Articular chondrocyte of knee joint (primary cell): ENCODE data around the gene BBS5. TPM values are rescaled to one million over a fixed set of nuclear protein-coding genes. Genes with fewer than 3 reads are reported as not detected.

Experiments used
- total RNA-seq: library from RNA; depleted of rRNA; stranded (reverse); fragments of >200 nt; gene quantifications from 2 replicates; pipeline ENCODE4 v1.2.3, GENCODE V29; 2012

The BBS5 gene
- 8.5 and 9.0 TPM in 2 replicates for total RNA-seq

GRCh38 chr2:169479257-169480078 lies at the start of gene BBS5:
Gene BBS5 (plus strand): TSS chr2:169479494. CDS start chr2:169479554, 60 bp downstream.

GRCh38 chr2:169509298-169509885 lies 30.1 kb downstream of the BBS5 start, which contains the start of gene KLHL41:
Gene KLHL41 (plus strand): TSS chr2:169509702. CDS start chr2:169509779, 77 bp downstream.

Other genes with a start within 250 kb of the BBS5 start
- gene LRP2, start 117.0 kb upstream of the BBS5 start, total RNA-seq: not detected in 2 replicates
- 0.54 and 0.91 TPM in 2 replicates for gene KLHL41, start 30.2 kb downstream of the BBS5 start, total RNA-seq
- gene FASTKD1, start 94.4 kb downstream of the BBS5 start, total RNA-seq: 21.4 and 32.3 TPM in 2 replicates
- 41.0 and 46.3 TPM in 2 replicates for gene PPIG, start 104.9 kb downstream of the BBS5 start, total RNA-seq
- gene CFAP210, start 214.9 kb downstream of the BBS5 start, total RNA-seq: 0.11 and 0.26 TPM in 2 replicates
- 8.9 and 11.2 TPM in 2 replicates for gene PHOSPHO2, start 215.0 kb downstream of the BBS5 start, total RNA-seq